H1 (cell line): ENCODE results near the gene ITGA11. TPM values are rescaled to one million over a fixed set of nuclear protein-coding genes. Genes with fewer than 3 reads are reported as not detected.

ENCODE experiments used
- CTCF ChIA-PET: fragments of 300-600 bp; sonication (Branson Sonifier 250); formaldehyde crosslinking; loops from one replicate; lab custom pipeline; 2021; ENCODE audit not compliant: partially characterized antibody; lab: Charles Lee
- POLR2A ChIA-PET: fragments of 300-600 bp; sonication (Branson Sonifier 250); formaldehyde crosslinking; loops from one replicate; lab custom pipeline; 2021; ENCODE audit warnings: inconsistent platforms; ENCODE audit not compliant: partially characterized antibody; lab: Charles Lee
- DNase-seq, 2 experiments: peaks; one replicate each; pipeline versions ENCODE4 v3.0.0 to v3.0.0-alpha.2; 2010 to 2022; ENCODE audit warnings: low spot score in 2 of 2, low read depth in 1 of 2, mixed read lengths in 1 of 2
- FAIRE-seq: peaks from 2 replicates; lab custom pipeline; 2011; peaks lifted over from hg19 to GRCh38; lab: Jason Lieb, UNC
- H2AFZ ChIP-seq: 2 replicates; pipeline ENCODE4 v1.8.1; 2012; ENCODE audit warnings: low read length, inconsistent platforms
- H2AK5ac ChIP-seq: 2 replicates; pipeline ENCODE4 v1.6.1; 2013; ENCODE audit warnings: low read depth, low read length
- H2BK120ac ChIP-seq: replicated peaks from 2 replicates; pipeline ENCODE3; 2013; ENCODE audit warnings: low read depth, low read length, inconsistent platforms
- H2BK12ac ChIP-seq: 2 replicates; pipeline ENCODE4 v1.6.1; 2013; ENCODE audit warnings: low read depth, low read length
- H2BK15ac ChIP-seq: 2 replicates; pipeline ENCODE4 v1.6.1; 2013; ENCODE audit warnings: low read length
- H2BK20ac ChIP-seq: 2 replicates; pipeline ENCODE4 v1.6.1; 2013; ENCODE audit warnings: low read length
- H2BK5ac ChIP-seq: 2 replicates; pipeline ENCODE4 v1.6.1; 2013; ENCODE audit warnings: low read depth, low read length
- H3K14ac ChIP-seq: 2 replicates; pipeline ENCODE4 v1.6.1; 2013; ENCODE audit warnings: inconsistent platforms; ENCODE audit not compliant: insufficient read length
- H3K18ac ChIP-seq: 2 replicates; pipeline ENCODE4 v1.6.1; 2013; ENCODE audit warnings: low read length; ENCODE audit errors: extremely low read depth
- H3K23ac ChIP-seq: 2 replicates; pipeline ENCODE4 v1.6.1; 2013; ENCODE audit warnings: inconsistent platforms; ENCODE audit not compliant: insufficient read length
- H3K23me2 ChIP-seq: 2 replicates; pipeline ENCODE4 v1.6.1; 2013; ENCODE audit warnings: low read depth, low read length
- H3K27ac ChIP-seq: 2 replicates; pipeline ENCODE4 v1.6.1; 2011; ENCODE audit warnings: low read depth, low read length, inconsistent platforms
- H3K27me3 ChIP-seq, 4 experiments: replicated peaks in 1 of 4; 1 replicate in 1 of 4; 2 replicates in 3 of 4; pipeline versions ENCODE4 v1.6.1 to v1.8.1; 2011 to 2013; ENCODE audit warnings: low read length in 3 of 4, mild to moderate bottlenecking in 3 of 4, inconsistent platforms in 2 of 4, mixed read lengths in 2 of 4, moderate library complexity in 1 of 4; ENCODE audit not compliant: control insufficient read depth in 3 of 4, insufficient read depth in 3 of 4; ENCODE audit errors: extremely low read depth in 1 of 4
- H3K36me3 ChIP-seq, 4 experiments: 2 replicates each; pipeline versions ENCODE4 v1.6.1 to v1.8.1; 2011 to 2013; ENCODE audit warnings: mild to moderate bottlenecking in 4 of 4, low read length in 3 of 4, moderate library complexity in 2 of 4, control low read depth in 1 of 4, inconsistent platforms in 1 of 4; ENCODE audit not compliant: insufficient read depth in 4 of 4, control insufficient read depth in 2 of 4
- H3K4ac ChIP-seq: replicated peaks from 2 replicates; pipeline ENCODE3; 2013; ENCODE audit warnings: low read length, low read depth, mixed read lengths, inconsistent platforms; ENCODE audit not compliant: insufficient read length
- H3K4me1 ChIP-seq, 4 experiments: replicated peaks in 1 of 4; 1 replicate in 1 of 4; 2 replicates in 3 of 4; pipeline versions ENCODE4 v1.6.1 to v1.8.1; 2011 to 2013; ENCODE audit warnings: low read length in 3 of 4, inconsistent platforms in 2 of 4, mixed read lengths in 1 of 4; ENCODE audit not compliant: insufficient read depth in 4 of 4, control insufficient read depth in 3 of 4
- H3K4me2 ChIP-seq, 2 experiments: 2 replicates each; pipeline versions ENCODE4 v1.6.1 to v1.8.1; 2011 to 2013; ENCODE audit warnings: low read depth in 2 of 2, low read length in 2 of 2, control low read depth in 1 of 2, inconsistent platforms in 1 of 2, mild to moderate bottlenecking in 1 of 2; ENCODE audit not compliant: insufficient read depth in 1 of 2
- H3K4me3 ChIP-seq, 4 experiments: fragments of 200-600, 300-600 bp in 1 of 4; sonication (generic), shearing (Covaris generic), sonication (Bioruptor Twin) in 1 of 4; 2 replicates each; pipeline versions ENCODE4 v1.5.1 to v1.8.1; 2011 to 2016; ENCODE audit warnings: low read length in 4 of 4, low read depth in 3 of 4, control low read depth in 2 of 4, inconsistent platforms in 2 of 4, mild to moderate bottlenecking in 2 of 4, mixed read lengths in 1 of 4, moderate library complexity in 1 of 4; ENCODE audit not compliant: insufficient read depth in 2 of 4; ENCODE audit errors: extremely low read depth in 1 of 4
- H3K56ac ChIP-seq: replicated peaks from 2 replicates; pipeline ENCODE3; 2013; ENCODE audit warnings: low read depth, mild to moderate bottlenecking, mixed read lengths, low read length, inconsistent platforms; ENCODE audit not compliant: insufficient read length
- H3K79me1 ChIP-seq: 2 replicates; pipeline ENCODE4 v1.6.1; 2013; ENCODE audit warnings: low read depth, low read length, control low read depth
- H3K79me2 ChIP-seq, 2 experiments: 2 replicates each; pipeline versions ENCODE4 v1.6.1 to v1.8.1; 2012 to 2013; ENCODE audit warnings: low read length in 2 of 2, mild to moderate bottlenecking in 2 of 2, inconsistent platforms in 1 of 2; ENCODE audit not compliant: insufficient read depth in 2 of 2, control insufficient read depth in 1 of 2
- H3K9ac ChIP-seq, 4 experiments: replicated peaks in 1 of 4; 1 replicate in 1 of 4; 2 replicates in 3 of 4; pipeline versions ENCODE4 v1.6.1 to v1.8.1; 2011 to 2013; ENCODE audit warnings: low read depth in 3 of 4, low read length in 3 of 4, control low read depth in 2 of 4, mild to moderate bottlenecking in 2 of 4, moderate library complexity in 2 of 4, inconsistent platforms in 1 of 4; ENCODE audit errors: extremely low read depth in 1 of 4
- H3K9me3 ChIP-seq, 2 experiments: 2 replicates each; pipeline versions ENCODE4 v1.6.1 to v1.8.1; 2012 to 2013; ENCODE audit warnings: mild to moderate bottlenecking in 2 of 2, moderate library complexity in 2 of 2, control low read depth in 1 of 2, inconsistent platforms in 1 of 2, low read depth in 1 of 2, low read length in 1 of 2, mixed read lengths in 1 of 2; ENCODE audit not compliant: insufficient read depth in 2 of 2
- H4K20me1 ChIP-seq, 2 experiments: replicated peaks in 1 of 2; 2 replicates each; pipeline versions ENCODE3 to v1.8.1; 2011 to 2013; ENCODE audit warnings: inconsistent platforms in 2 of 2, low read length in 2 of 2, mild to moderate bottlenecking in 1 of 2; ENCODE audit not compliant: insufficient read depth in 2 of 2, control insufficient read depth in 1 of 2
- H4K5ac ChIP-seq: 2 replicates; pipeline ENCODE4 v1.6.1; 2013; ENCODE audit warnings: low read length, low read depth, mixed read lengths, inconsistent platforms; ENCODE audit not compliant: insufficient read length
- H4K8ac ChIP-seq: 2 replicates; pipeline ENCODE4 v1.8.0; 2013; ENCODE audit warnings: mild to moderate bottlenecking, moderate library complexity, low read length, inconsistent platforms; ENCODE audit not compliant: insufficient read depth; ENCODE audit errors: extremely low read depth
- H4K91ac ChIP-seq: replicated peaks from 2 replicates; pipeline ENCODE3; 2013; ENCODE audit warnings: low read length, mixed read lengths, inconsistent platforms; ENCODE audit not compliant: insufficient read length
- ATF2 ChIP-seq: IDR thresholded peaks from 2 replicates; pipeline ENCODE4 v1.6.1; 2012; ENCODE audit warnings: low read length, inconsistent platforms
- CEBPB ChIP-seq: IDR thresholded peaks from 2 replicates; pipeline ENCODE4 v1.6.1; 2012; ENCODE audit warnings: low read depth, low read length
- CHD2 ChIP-seq: IDR thresholded peaks from 2 replicates; pipeline ENCODE4 v1.6.1; 2012; ENCODE audit warnings: low read length, improper control_type of control experiment
- CTBP2 ChIP-seq: IDR thresholded peaks from 2 replicates; pipeline ENCODE4 v1.7.0; 2011; ENCODE audit warnings: borderline replicate concordance, mild to moderate bottlenecking, moderate library complexity, mixed read lengths, low read length; ENCODE audit not compliant: insufficient read depth, insufficient read length
- JUN ChIP-seq: IDR thresholded peaks from 2 replicates; pipeline ENCODE4 v1.6.1; 2011; ENCODE audit warnings: low read depth, mild to moderate bottlenecking, improper control_type of control experiment, low read length
- KDM5A ChIP-seq: fragments of 200-600 bp; IDR thresholded peaks from 2 replicates; pipeline ENCODE4 v1.7.1; 2012; ENCODE audit warnings: mild to moderate bottlenecking, low read length, inconsistent platforms, mixed read lengths
- RAD21 ChIP-seq, 2 experiments: IDR thresholded peaks in 1 of 2; conservative IDR thresholded peaks in 1 of 2; 2 replicates each; pipeline ENCODE4 v1.6.1; 2011; ENCODE audit warnings: low read depth in 2 of 2, low read length in 2 of 2, improper control_type of control experiment in 1 of 2, inconsistent platforms in 1 of 2, mild to moderate bottlenecking in 1 of 2, moderate library complexity in 1 of 2
- RFX5 ChIP-seq: IDR thresholded peaks from 2 replicates; pipeline ENCODE4 v1.6.1; 2011; ENCODE audit warnings: low read depth, low read length, improper control_type of control experiment, borderline replicate concordance
- SIRT6 ChIP-seq: IDR thresholded peaks from one replicate; pipeline ENCODE4 v1.7.1; 2012; ENCODE audit warnings: low read length, inconsistent platforms
- TAF7 ChIP-seq: optimal IDR thresholded peaks from 2 replicates; pipeline ENCODE3; 2011; ENCODE audit warnings: low read depth, mild to moderate bottlenecking, inconsistent platforms, low read length, moderate library complexity, borderline replicate concordance
- WGBS, 2 experiments: shearing (Covaris generic) in 1 of 2; methylation state at CpG; one replicate each; pipeline versions ENCODE4 v1.1.6 to v1.1.7; 2013 to 2015; ENCODE audit warnings: low lambda C conversion rate in 2 of 2, mixed read lengths in 2 of 2, inconsistent platforms in 1 of 2, low coverage in 1 of 2, missing lambda C conversion rate in 1 of 2; ENCODE audit not compliant: insufficient replicate concordance in 2 of 2, insufficient coverage in 1 of 2, insufficient read length in 1 of 2; ENCODE audit errors: extremely low coverage in 1 of 2, missing lambda C conversion rate in 1 of 2; 5-methylcytosine and 5-hydroxymethylcytosine counted together
- polyA plus RNA-seq, 7 experiments: library from polyadenylated mRNA; depleted of rRNA in 3 of 7; stranded (reverse) in 5 of 7; unstranded in 2 of 7; fragments of >200 nt in 5 of 7; fragments of 200-250 nt in 2 of 7; gene quantifications; 1 replicate in 5 of 7; 2 replicates in 1 of 7; 4 replicates in 1 of 7; pipeline versions ENCODE4 v1.2.1 to v1.2.3, GENCODE V29; 2011 to 2013; ENCODE audit warnings: missing spikeins in 2 of 7, mixed read lengths in 2 of 7
- total RNA-seq: library from RNA; stranded (reverse); fragmentation: NEBNext Ultra II Directional; extraction: Animal tissue kit (Norgen Biotek cat#: 25700); gene quantifications from 2 replicates; pipeline ENCODE4 v1.2.1, GENCODE V29; 2021
- TF ChIP-seq, protein P1 (sequence below): IDR thresholded peaks from 2 replicates; pipeline ENCODE4 v1.6.1; 2012; ENCODE audit warnings: inconsistent platforms

ITGA11 gene
- total and polyA plus RNA-seq, 2 of the 8 experiments (the other 6 are each of a cell fraction or from before 2014, with no cell fraction given) = 0.05 to 0.06 TPM

DNA sequence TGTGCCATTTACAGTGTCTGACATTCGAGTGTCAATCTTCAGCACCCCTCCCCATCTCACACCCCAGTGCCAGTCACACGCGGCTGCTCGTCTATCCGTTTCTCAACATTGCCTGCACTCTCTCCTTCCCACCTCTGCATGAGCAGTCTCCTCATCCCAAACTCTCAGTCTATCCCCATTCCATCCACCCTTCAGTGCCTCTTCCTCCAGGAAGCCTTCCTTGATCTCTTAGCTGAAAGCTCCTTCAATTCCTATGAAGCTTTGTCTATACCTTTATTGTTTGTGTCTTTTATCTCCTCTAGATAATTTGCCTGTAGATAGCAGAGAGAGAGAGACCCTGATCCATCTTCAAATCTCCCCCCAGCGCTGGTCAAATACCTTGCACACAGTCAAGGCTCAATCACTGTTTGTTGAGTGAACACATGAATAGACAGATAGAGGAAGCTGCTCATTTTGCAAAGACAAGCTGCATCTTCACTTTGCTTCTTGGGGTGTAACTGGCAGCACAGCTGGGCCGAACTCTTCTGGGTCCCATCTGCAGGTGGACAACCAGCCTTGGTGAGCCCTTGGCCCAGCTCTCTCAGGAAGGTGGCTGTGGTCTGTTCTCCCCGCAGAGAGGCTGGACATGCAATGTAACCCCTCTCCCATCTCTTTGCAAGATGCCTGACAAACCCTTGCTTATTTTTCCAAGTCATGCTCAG lies 52.8 kb downstream of the ITGA11 start:
- FAIRE-seq (no peak), DNase-seq (peak in 1 of 2 experiments; percentile 30)
- H2BK120ac ChIP-seq = no peak overlapping the region
- H3K4me2 ChIP-seq = no peak overlapping the region
- no peaks in the 10 kb centered on the region for H3K27me3 ChIP-seq
- no peaks in the 10 kb centered on the region for H3K79me1 ChIP-seq
- H2AFZ ChIP-seq = no peak overlapping the region
- WGBS, 2 experiments = 82% methylated on average over 8 of the region's 8 CpGs; no CpG with 5 or more reads in 1 of the 2 experiments
- H3K56ac ChIP-seq = no peak overlapping the region
- H2AK5ac ChIP-seq = no peak overlapping the region
- H2BK20ac ChIP-seq = no peak overlapping the region
- H3K4ac ChIP-seq = no peak overlapping the region
- H3K23me2 ChIP-seq = no peaks in the 10 kb centered on the region; the same call in 1 of the 2 replicates
- no peak overlapping the region for H3K18ac ChIP-seq
- no peak overlapping the region for H3K23ac ChIP-seq
- no peaks in the 10 kb centered on the region for H3K36me3 ChIP-seq
- no peak overlapping the region for H4K91ac ChIP-seq
- no peak overlapping the region for H3K14ac ChIP-seq
- no peaks in the 10 kb centered on the region for H4K20me1 ChIP-seq
- no peak overlapping the region for H3K4me3 ChIP-seq
- ChIA-PET CTCF (interaction anchor here (1.0 to 2.2 kb wide), 7 partner anchors 9 to 126 kb away, joined by 3 to 16 read pairs (median 4); no protein-coding TSS in a partner anchor), POLR2A (no interaction called here)
- H4K8ac ChIP-seq = no peak overlapping the region
- no peaks in the 10 kb centered on the region for H3K4me1 ChIP-seq
- H3K9ac ChIP-seq = no peak overlapping the region
- no peaks in the 10 kb centered on the region for H3K79me2 ChIP-seq
- no peak overlapping the region for H4K5ac ChIP-seq
- H2BK5ac ChIP-seq = no peak overlapping the region
- H3K9me3 ChIP-seq = peaks cover 0 to 5% of the 10 kb centered on the region in 2 experiments; a peak in 2 of 4 replicates
- no peak overlapping the region for H2BK12ac ChIP-seq
- H2BK15ac ChIP-seq = no peak overlapping the region
- H3K27ac ChIP-seq = no peak overlapping the region
- TF ChIP-seq, protein P1, sequence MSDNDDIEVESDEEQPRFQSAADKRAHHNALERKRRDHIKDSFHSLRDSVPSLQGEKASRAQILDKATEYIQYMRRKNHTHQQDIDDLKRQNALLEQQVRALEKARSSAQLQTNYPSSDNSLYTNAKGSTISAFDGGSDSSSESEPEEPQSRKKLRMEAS = no peak
- TF ChIP-seq RFX5 = no peak
- TF ChIP-seq CTBP2 = no peak
- TF ChIP-seq CEBPB = no peak
- no peak for TF ChIP-seq RAD21 (IDR thresholded peaks at IDR 0.05 in 1 of 2, conservative IDR thresholded peaks at IDR 0.05 in 1 of 2; ENCODE audit: low read depth in 2 of 2, low read length in 2 of 2)
- no peak for TF ChIP-seq JUN
- no peak for TF ChIP-seq KDM5A
- no peak for TF ChIP-seq CHD2
- no peak for TF ChIP-seq TAF7
- TF ChIP-seq SIRT6 = no peak
- no peak for TF ChIP-seq ATF2
